Panc1 (cell line): ENCODE measurements around the gene ZKSCAN4.

ENCODE experiments used
- POLR2AphosphoS5 ChIP-seq: IDR thresholded peaks from 2 replicates; pipeline ENCODE4 v1.6.1; 2012; ENCODE audit warnings: mild to moderate bottlenecking, low read depth, low read length, moderate library complexity
- TF ChIP-seq, protein P1 (sequence below): fragments of 450-650 bp; IDR thresholded peaks from 2 replicates; pipeline ENCODE4 v1.5.1; 2017; ENCODE audit warnings: mild to moderate bottlenecking

DNA sequence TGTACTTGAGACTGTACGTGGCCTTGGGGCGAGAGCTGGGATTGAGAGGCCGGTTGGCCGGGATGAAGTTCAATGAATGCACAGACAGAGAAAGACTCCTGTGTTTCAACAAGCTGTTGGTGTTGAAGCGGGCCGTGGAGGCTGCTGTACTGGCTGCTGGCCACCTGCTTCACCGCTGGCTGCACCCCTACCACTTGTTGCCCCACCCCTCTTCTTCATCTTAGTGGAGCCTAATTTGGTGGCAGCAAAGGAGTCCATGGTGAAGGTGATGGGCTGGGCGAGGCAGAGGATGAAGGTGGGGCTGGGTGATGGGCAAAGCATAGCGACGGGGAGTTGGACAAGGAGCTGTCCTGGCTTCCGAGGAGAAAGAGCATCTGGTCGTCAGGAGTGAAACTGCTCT is 34.2 kb downstream of the ZKSCAN4 start:
- TF ChIP-seq POLR2AphosphoS5, result no peak
- TF ChIP-seq, protein P1, sequence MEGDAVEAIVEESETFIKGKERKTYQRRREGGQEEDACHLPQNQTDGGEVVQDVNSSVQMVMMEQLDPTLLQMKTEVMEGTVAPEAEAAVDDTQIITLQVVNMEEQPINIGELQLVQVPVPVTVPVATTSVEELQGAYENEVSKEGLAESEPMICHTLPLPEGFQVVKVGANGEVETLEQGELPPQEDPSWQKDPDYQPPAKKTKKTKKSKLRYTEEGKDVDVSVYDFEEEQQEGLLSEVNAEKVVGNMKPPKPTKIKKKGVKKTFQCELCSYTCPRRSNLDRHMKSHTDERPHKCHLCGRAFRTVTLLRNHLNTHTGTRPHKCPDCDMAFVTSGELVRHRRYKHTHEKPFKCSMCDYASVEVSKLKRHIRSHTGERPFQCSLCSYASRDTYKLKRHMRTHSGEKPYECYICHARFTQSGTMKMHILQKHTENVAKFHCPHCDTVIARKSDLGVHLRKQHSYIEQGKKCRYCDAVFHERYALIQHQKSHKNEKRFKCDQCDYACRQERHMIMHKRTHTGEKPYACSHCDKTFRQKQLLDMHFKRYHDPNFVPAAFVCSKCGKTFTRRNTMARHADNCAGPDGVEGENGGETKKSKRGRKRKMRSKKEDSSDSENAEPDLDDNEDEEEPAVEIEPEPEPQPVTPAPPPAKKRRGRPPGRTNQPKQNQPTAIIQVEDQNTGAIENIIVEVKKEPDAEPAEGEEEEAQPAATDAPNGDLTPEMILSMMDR, result no peak
